Tibial artery (tissue), 4 donors: ENCODE data around the gene LGALS4.

ENCODE experiments used
- DNase-seq, 2 donors: peaks; one replicate each; pipeline ENCODE4 v3.0.0-alpha.2; 2019
- H3K27ac ChIP-seq, 2 donors: fragments of 200-600 bp; sonication (generic) in 1 of 2; 1 replicate in 1 of 2; 2 replicates in 1 of 2; pipeline ENCODE4 v1.5.1; 2018 to 2019; ENCODE audit warnings: mild to moderate bottlenecking in 1 of 2
- H3K27me3 ChIP-seq, 2 donors: fragments of 200-600 bp; sonication (generic) in 1 of 2; one replicate each; pipeline versions ENCODE4 v1.5.1 to v1.6.0; 2016 to 2019
- H3K36me3 ChIP-seq, 3 donors: fragments of 200-600 bp; sonication (generic) in 2 of 3; one replicate each; pipeline ENCODE4 v1.5.1; 2016 to 2019; ENCODE audit warnings: mild to moderate bottlenecking in 2 of 3
- H3K4me1 ChIP-seq, 4 donors: fragments of 200-600 bp; sonication (generic) in 2 of 4; 1 replicate in 3 of 4; 2 replicates in 1 of 4; pipeline ENCODE4 v1.5.1; 2016 to 2019
- H3K4me3 ChIP-seq, 2 donors: fragments of 200-600 bp; sonication (generic) in 1 of 2; 1 replicate in 1 of 2; 2 replicates in 1 of 2; pipeline ENCODE4 v1.5.1; 2018 to 2019; ENCODE audit warnings: mild to moderate bottlenecking in 2 of 2
- H3K9me3 ChIP-seq, 3 donors: fragments of 200-600 bp; sonication (generic) in 1 of 3; one replicate each; pipeline ENCODE4 v1.5.1; 2016 to 2019
- CTCF ChIP-seq, 2 experiments: fragments of 200-600 bp in 1 of 2; fragments of 450-650 bp in 1 of 2; IDR thresholded peaks; one replicate each; pipeline ENCODE4 v1.5.1; 2017 to 2019; ENCODE audit warnings: antibody characterized with exemption in 2 of 2, mild to moderate bottlenecking in 1 of 2, moderate library complexity in 1 of 2
- intact Hi-C: fragments of 100-400 bp; cut with DNase I; formaldehyde crosslinking; loops from one replicate; pipeline ENCODE4 v1.15.0; 2023; ENCODE audit warnings: low total_unique reads

LGALS4 gene

GRCh38 chr19:38852231-38853044 is 39.7 kb upstream of the LGALS4 start:
- DNase-seq = peak; percentile 57 to 83
- Histone ChIP-seq H3K9me3 (no peaks in the 10 kb centered on the region), H3K4me3 (peak overlapping the region; percentile 58 to 77), H3K36me3 (peaks cover 2 to 6% (median 2%) of the 10 kb centered on the region in 3 donors), H3K27me3 (no peaks in the 10 kb centered on the region), H3K4me1 (peaks cover 0 to 35% (median 25%) of the 10 kb centered on the region in 4 donors), H3K27ac (peak overlapping the region; percentile 91 to 97)
- TF ChIP-seq CTCF (IDR thresholded peaks at IDR 0.05) = no peak
- intact Hi-C loops = no loop called here

GRCh38 chr19:38851622-38852230 is 39.0 kb upstream of the LGALS4 start:
- no peak for TF ChIP-seq CTCF (IDR thresholded peaks at IDR 0.05)
- intact Hi-C loops = loop anchor here (2.0 kb wide), 1 partner anchor 203 kb away; no protein-coding TSS in a partner anchor
- H3K27me3 ChIP-seq = no peaks in the 10 kb centered on the region
- H3K9me3 ChIP-seq = no peaks in the 10 kb centered on the region
- H3K27ac ChIP-seq = peak overlapping the region; percentile 91 to 97
- H3K4me3 ChIP-seq = peak overlapping the region; percentile 58 to 77
- peaks cover 0 to 42% (median 32%) of the 10 kb centered on the region in 4 donors for H3K4me1 ChIP-seq
- H3K36me3 ChIP-seq = peaks cover 9 to 13% (median 9%) of the 10 kb centered on the region in 3 donors
- peak; percentile 93 to 96 for DNase-seq

GRCh38 chr19:38850976-38851621 is 38.4 kb upstream of the LGALS4 start:
- Histone ChIP-seq H3K4me3 (peak overlapping the region; percentile 58 to 77), H3K27ac (peak overlapping the region; percentile 91 to 97), H3K27me3 (no peaks in the 10 kb centered on the region), H3K9me3 (no peaks in the 10 kb centered on the region), H3K4me1 (peaks cover 0 to 48% (median 35%) of the 10 kb centered on the region in 4 donors), H3K36me3 (peaks cover 15 to 20% (median 15%) of the 10 kb centered on the region in 3 donors)
- peak in 1 of 2 donors; percentile 75 for DNase-seq
- no peak for TF ChIP-seq CTCF (IDR thresholded peaks at IDR 0.05)
- intact Hi-C loops = loop anchor here (2.0 kb wide), 1 partner anchor 202 kb away; no protein-coding TSS in a partner anchor

GRCh38 chr19:38850436-38850975 is 37.8 kb upstream of the LGALS4 start:
- peak overlapping the region; percentile 91 to 97 for H3K27ac ChIP-seq
- TF ChIP-seq CTCF (IDR thresholded peaks at IDR 0.05) = peak; percentile 37 to 54
- peak overlapping the region; percentile 58 to 77 for H3K4me3 ChIP-seq
- H3K4me1 ChIP-seq = peaks cover 0 to 51% (median 38%) of the 10 kb centered on the region in 4 donors
- DNase-seq = peak in 1 of 2 donors; percentile 100
- H3K27me3 ChIP-seq = no peaks in the 10 kb centered on the region
- intact Hi-C loops = loop anchor here (2.0 kb wide), 1 partner anchor 202 kb away; no protein-coding TSS in a partner anchor
- no peaks in the 10 kb centered on the region for H3K9me3 ChIP-seq
- peaks cover 21 to 26% (median 21%) of the 10 kb centered on the region in 3 donors for H3K36me3 ChIP-seq

GRCh38 chr19:38849860-38850435 is 37.2 kb upstream of the LGALS4 start, which contains the start of gene HNRNPL:
HNRNPL (minus strand) TSS chr19:38849986; CDS start chr19:38849966, 20 bp downstream.
- Histone ChIP-seq H3K27ac (peak within 1 kb of the TSS; percentile 98 to 100), H3K27me3 (no peaks in the 10 kb centered on the region), H3K9me3 (no peaks in the 10 kb centered on the region), H3K36me3 (peaks cover 26 to 31% (median 26%) of the 10 kb centered on the region in 3 donors), H3K4me3 (peak within 1 kb of the TSS; percentile 92 to 95), H3K4me1 (peaks cover 0 to 52% (median 39%) of the 10 kb centered on the region in 4 donors)
- peak in 1 of 2 donors; percentile 100 for DNase-seq
- TF ChIP-seq CTCF (IDR thresholded peaks at IDR 0.05) = peak; percentile 37 to 43
- intact Hi-C loops = loop anchor here (2.0 kb wide), 2 partner anchors 51 to 201 kb away; no protein-coding TSS in a partner anchor
